Dedifferentiated amniotic fluid mesenchymal stem cell (primary cell): Measurements from ENCODE around the gene PRKCA.
"Not testable (repeated sequence)": the region's sequence is repeated elsewhere in the genome, so short reads cannot be mapped to it uniquely, and the experiment has no call there.

Experiments
- DNase-seq: peaks from one replicate; pipeline ENCODE4 v3.0.0-alpha.2; 2016; ENCODE audit errors: extremely low spot score

The PRKCA gene

GRCh38 chr17:66386498-66387351 is 84.3 kb downstream of the PRKCA start:
- no peak for DNase-seq

GRCh38 chr17:66387392-66387981 is 85.1 kb downstream of the PRKCA start:
- no peak for DNase-seq

- DNase-seq = no peak
These were observed 90.5 kb downstream of the PRKCA start for GRCh38 chr17:66392783-66393437.

- no peak for DNase-seq
These were observed 93.5 kb downstream of the PRKCA start for GRCh38 chr17:66395961-66396360.

GRCh38 chr17:66397486-66397885 is 95.1 kb downstream of the PRKCA start:
- no peak for DNase-seq

- DNase-seq = no peak
These were observed 95.6 kb downstream of the PRKCA start for GRCh38 chr17:66398059-66398458.

- DNase-seq = no peak
These were observed 96.2 kb downstream of the PRKCA start for GRCh38 chr17:66398617-66399016.

GRCh38 chr17:66399441-66399840 is 97.0 kb downstream of the PRKCA start:
- DNase-seq = no peak

- not testable (repeated sequence) for DNase-seq
These were observed 97.8 kb downstream of the PRKCA start for GRCh38 chr17:66400041-66400688.

- no peak for DNase-seq
These were observed 98.3 kb downstream of the PRKCA start for GRCh38 chr17:66400698-66401097.

- no peak for DNase-seq
These were observed 99.0 kb downstream of the PRKCA start for GRCh38 chr17:66401364-66401763.

- no peak for DNase-seq
These were observed 101.6 kb downstream of the PRKCA start for GRCh38 chr17:66403846-66404556.

GRCh38 chr17:66405836-66406677 is 103.6 kb downstream of the PRKCA start:
- no peak for DNase-seq

- DNase-seq = no peak
These were observed 104.6 kb downstream of the PRKCA start for GRCh38 chr17:66406701-66407644.

- no peak for DNase-seq
These were observed 105.5 kb downstream of the PRKCA start for GRCh38 chr17:66407864-66408263.

GRCh38 chr17:66411520-66411919 is 109.1 kb downstream of the PRKCA start:
- DNase-seq = no peak

- DNase-seq = no peak
These were observed 110.6 kb downstream of the PRKCA start for GRCh38 chr17:66412857-66413558.

- DNase-seq = no peak
These were observed 111.4 kb downstream of the PRKCA start for GRCh38 chr17:66413559-66414520.
